CD4-positive, alpha-beta T cell (primary cell): Measurements from ENCODE around the gene NFE2L2. TPM values are rescaled to one million over a fixed set of nuclear protein-coding genes. Genes with fewer than 3 reads are reported as not detected.

Experiments used
- ATAC-seq: fragments of 200-7000 bp; cut with Tn5 transposase; one replicate; pipeline ENCODE4 v1.10.0; 2022; ENCODE audit warnings: mild to moderate bottlenecking; ENCODE audit not compliant: poor library complexity
- CTCF ChIA-PET: fragments of 350-600 bp; sonication (Branson Sonifier 250); formaldehyde crosslinking; loops from one replicate; lab custom pipeline; 2021; ENCODE audit warnings: antibody characterized with exemption, inconsistent platforms; lab: Charles Lee
- POLR2A ChIA-PET: fragments of 350-600 bp; sonication (Branson Sonifier 250); formaldehyde crosslinking; loops from one replicate; lab custom pipeline; 2021; ENCODE audit warnings: antibody characterized with exemption, inconsistent platforms; lab: Charles Lee
- DNase-seq, 14 experiments: peaks; one replicate each; pipeline ENCODE4 v3.0.0-alpha.2; 2013 to 2020; ENCODE audit warnings: mixed read lengths in 2 of 14
- H3K27ac ChIP-seq, 2 donors: one replicate each; pipeline versions ENCODE4 v1.5.1 to v1.7.0; 2013; ENCODE audit warnings: low read length in 2 of 2, low read depth in 1 of 2, mild to moderate bottlenecking in 1 of 2
- H3K27me3 ChIP-seq, 2 experiments: 1 replicate in 1 of 2; 2 replicates in 1 of 2; pipeline versions ENCODE4 v1.6.1 to v1.7.0; 2013; ENCODE audit warnings: low read length in 2 of 2, control low read depth in 1 of 2, mild to moderate bottlenecking in 1 of 2, moderate library complexity in 1 of 2; ENCODE audit not compliant: insufficient read depth in 2 of 2, control insufficient read depth in 1 of 2
- H3K36me3 ChIP-seq: one replicate; pipeline ENCODE4 v1.6.1; 2013; ENCODE audit warnings: low read length, control low read depth; ENCODE audit not compliant: insufficient read depth
- H3K4me1 ChIP-seq: one replicate; pipeline ENCODE4 v1.6.1; 2013; ENCODE audit warnings: low read length, control low read depth; ENCODE audit not compliant: insufficient read depth
- H3K4me3 ChIP-seq: one replicate; pipeline ENCODE4 v1.5.1; 2013; ENCODE audit warnings: mild to moderate bottlenecking, low read length, moderate library complexity
- H3K9me3 ChIP-seq, 2 experiments: 1 replicate in 1 of 2; 2 replicates in 1 of 2; pipeline versions ENCODE4 v1.6.1 to v1.7.0; 2013; ENCODE audit warnings: low read length in 2 of 2, mild to moderate bottlenecking in 2 of 2, control low read depth in 1 of 2, moderate library complexity in 1 of 2; ENCODE audit not compliant: control insufficient read depth in 1 of 2, insufficient read depth in 1 of 2
- H3K27ac Mint-ChIP-seq: one replicate; pipeline ENCODE4 v1.8.0; 2020; ENCODE audit warnings: mixed read lengths
- H3K27me3 Mint-ChIP-seq: one replicate; pipeline ENCODE4 v1.8.0; 2021; ENCODE audit warnings: mixed read lengths
- H3K36me3 Mint-ChIP-seq: one replicate; pipeline ENCODE4 v1.8.0; 2021; ENCODE audit warnings: low read depth, mixed read lengths
- H3K4me1 Mint-ChIP-seq: one replicate; pipeline ENCODE4 v1.8.0; 2021; ENCODE audit warnings: low read depth, mixed read lengths
- H3K4me3 Mint-ChIP-seq: one replicate; pipeline ENCODE4 v1.8.0; 2020; ENCODE audit warnings: mild to moderate bottlenecking, mixed read lengths
- H3K9me3 Mint-ChIP-seq: one replicate; pipeline ENCODE4 v1.8.0; 2020; ENCODE audit warnings: mixed read lengths
- CTCF ChIP-seq: fragments of 200-600 bp; IDR thresholded peaks from one replicate; pipeline ENCODE4 v1.8.0; 2022; ENCODE audit warnings: antibody characterized with exemption, mild to moderate bottlenecking
- intact Hi-C, 2 experiments: fragments of 100-400 bp; cut with DNase I in 1 of 2; cut with micrococcal nuclease in 1 of 2; formaldehyde crosslinking; loops; one replicate each; pipeline versions ENCODE4 v1.15.1 to v1.9.0; 2023 to 2025; cut with DNase I, micrococcal nuclease
- total RNA-seq, 174 experiments: library from RNA in 2 of 174; stranded (reverse) in 2 of 174; gene quantifications; one replicate each; pipeline ENCODE4 v1.2.3 and lab custom pipeline; 2021 to 2026

NFE2L2 gene
- total RNA-seq, 2 experiments from 2014 or later = 53.3 to 57.8 TPM

GRCh38 chr2:177255227-177255601 lies 9.3 kb downstream of the NFE2L2 start:
- Mint-ChIP-seq H3K27me3 (no peaks in the 10 kb centered on the region), H3K4me3 (no peak overlapping the region), H3K4me1 (peaks cover 98% of the 10 kb centered on the region), H3K27ac (peak overlapping the region; percentile 95), H3K9me3 (no peaks in the 10 kb centered on the region), H3K36me3 (peaks cover 79% of the 10 kb centered on the region)
- Histone ChIP-seq H3K27me3 (no peaks in the 10 kb centered on the region), H3K4me3 (no peak overlapping the region), H3K36me3 (peaks cover 29% of the 10 kb centered on the region), H3K4me1 (peaks cover 76% of the 10 kb centered on the region), H3K27ac (no peak overlapping the region), H3K9me3 (no peaks in the 10 kb centered on the region)
- CTCF ChIA-PET = interaction anchor here (0.9 to 2.1 kb wide), 4 partner anchors 8 to 91 kb away, joined by 3 to 12 read pairs (median 4); partner anchors contain the start of gene NFE2L2
- ATAC-seq = no peak
- no peak for TF ChIP-seq CTCF
- DNase-seq = no peak
- intact Hi-C loops = loop anchor here in 1 of 2 experiments (2.0 kb wide), 1 partner anchor 18 kb away; no protein-coding TSS in a partner anchor
- POLR2A ChIA-PET = interaction anchor here (0.7 to 8.4 kb wide), 3 partner anchors 9 to 43 kb away, joined by 3 to 108 read pairs (median 3); partner anchors contain the start of genes HNRNPA3 and NFE2L2

GRCh38 chr2:177254433-177255226 lies 9.9 kb downstream of the NFE2L2 start:
- peaks cover 35% of the 10 kb centered on the region for H3K36me3 ChIP-seq
- no peak for ATAC-seq
- intact Hi-C loops = loop anchor here in 1 of 2 experiments (2.0 kb wide), 1 partner anchor 18 kb away; no protein-coding TSS in a partner anchor
- Mint-ChIP-seq H3K36me3 (peaks cover 79% of the 10 kb centered on the region), H3K9me3 (no peaks in the 10 kb centered on the region), H3K4me3 (peak overlapping the region; percentile 50), H3K27ac (peak overlapping the region; percentile 95), H3K27me3 (no peaks in the 10 kb centered on the region), H3K4me1 (peaks cover 99% of the 10 kb centered on the region)
- POLR2A ChIA-PET = interaction anchor here (0.7 to 8.4 kb wide), 3 partner anchors 10 to 42 kb away, joined by 3 to 108 read pairs (median 3); partner anchors contain the start of genes HNRNPA3 and NFE2L2
- DNase-seq = peak in 1 of 14 experiments; percentile 43
- TF ChIP-seq CTCF = no peak
- no peaks in the 10 kb centered on the region for H3K27me3 ChIP-seq
- no peak overlapping the region for H3K27ac ChIP-seq
- peaks cover 74% of the 10 kb centered on the region for H3K4me1 ChIP-seq
- CTCF ChIA-PET = interaction anchor here (0.9 to 2.1 kb wide), 4 partner anchors 9 to 90 kb away, joined by 3 to 12 read pairs (median 4); partner anchors contain the start of gene NFE2L2
- no peak overlapping the region for H3K4me3 ChIP-seq
- H3K9me3 ChIP-seq = no peaks in the 10 kb centered on the region

GRCh38 chr2:177253704-177254103 lies 10.8 kb downstream of the NFE2L2 start:
- intact Hi-C loops = loop anchor here in 1 of 2 experiments (2.0 kb wide), 1 partner anchor 17 kb away; no protein-coding TSS in a partner anchor
- peaks cover 91% of the 10 kb centered on the region for H3K4me1 Mint-ChIP-seq
- H3K36me3 ChIP-seq = peaks cover 37% of the 10 kb centered on the region
- POLR2A ChIA-PET = interaction anchor here (1.4 to 8.4 kb wide), 2 partner anchors 8 to 11 kb away, joined by 3 to 108 read pairs; partner anchors contain the start of gene NFE2L2
- peak overlapping the region; percentile 95 for H3K27ac Mint-ChIP-seq
- TF ChIP-seq CTCF = no peak
- DNase-seq = no peak
- no peak overlapping the region for H3K4me3 Mint-ChIP-seq
- no peak overlapping the region for H3K27ac ChIP-seq
- no peaks in the 10 kb centered on the region for H3K27me3 ChIP-seq
- H3K9me3 Mint-ChIP-seq = no peaks in the 10 kb centered on the region
- H3K36me3 Mint-ChIP-seq = peaks cover 71% of the 10 kb centered on the region
- H3K4me1 ChIP-seq = peaks cover 70% of the 10 kb centered on the region
- no peaks in the 10 kb centered on the region for H3K9me3 ChIP-seq
- no peak overlapping the region for H3K4me3 ChIP-seq
- no peaks in the 10 kb centered on the region for H3K27me3 Mint-ChIP-seq
- no peak for ATAC-seq
- CTCF ChIA-PET = interaction anchor here (2.1 kb wide), 2 partner anchors 10 kb away, joined by 10 to 12 read pairs; no protein-coding TSS in a partner anchor
